ENCODE data around the gene TNS2. TPM values are rescaled to one million over a fixed set of nuclear protein-coding genes. Genes with fewer than 3 reads are reported as not detected.

Gene TNS2
- total RNA-seq, 1 donor from 2014 or later = 18.3 TPM

- no peak for DNase-seq (ENCODE audit: low read depth)
Measured at GRCh38 chr12:53042607-53043454, 7.0 kb upstream of the TNS2 start.

GRCh38 chr12:53044052-53044581 is 5.7 kb upstream of the TNS2 start:
- no peak for DNase-seq (ENCODE audit: low read depth)

GRCh38 chr12:53044896-53045695 is 4.8 kb upstream of the TNS2 start:
- DNase-seq (ENCODE audit: low read depth) = no peak

GRCh38 chr12:53045696-53046045 is 4.2 kb upstream of the TNS2 start:
- DNase-seq (ENCODE audit: low read depth) = no peak

- peak; percentile 59 for DNase-seq (ENCODE audit: low read depth)
Measured at GRCh38 chr12:53046655-53047220, 3.1 kb upstream of the TNS2 start.

- DNase-seq (ENCODE audit: low read depth) = peak; percentile 36
Measured at GRCh38 chr12:53047221-53048032, 2.4 kb upstream of the TNS2 start.

GRCh38 chr12:53048033-53048779 is 1.7 kb upstream of the TNS2 start:
- peak; percentile 39 for DNase-seq (ENCODE audit: low read depth)

- DNase-seq (ENCODE audit: low read depth) = peak; percentile 42
Measured at GRCh38 chr12:53048780-53049401, 974 bp upstream of the TNS2 start.

- no peak for DNase-seq (ENCODE audit: low read depth)
Measured at GRCh38 chr12:53050426-53051057, 677 bp downstream of the TNS2 start.

- peak; percentile 90 for DNase-seq (ENCODE audit: low read depth)
Measured at GRCh38 chr12:53051058-53051880, 1.4 kb downstream of the TNS2 start.

GRCh38 chr12:53051881-53052412 is 2.1 kb downstream of the TNS2 start:
- no peak for DNase-seq (ENCODE audit: low read depth)

GRCh38 chr12:53052419-53053217 is 2.8 kb downstream of the TNS2 start:
- DNase-seq (ENCODE audit: low read depth) = peak; percentile 59

- DNase-seq (ENCODE audit: low read depth) = no peak
Measured at GRCh38 chr12:53053218-53054111, 3.6 kb downstream of the TNS2 start.

GRCh38 chr12:53054112-53054878 is 4.4 kb downstream of the TNS2 start:
- peak; percentile 85 for DNase-seq (ENCODE audit: low read depth)

GRCh38 chr12:53055471-53056266 is 5.8 kb downstream of the TNS2 start:
- no peak for DNase-seq (ENCODE audit: low read depth)

All from renal cortical epithelial cell (primary cell).